ENCODE measurements around the gene PAPOLG. TPM values are rescaled to one million over a fixed set of nuclear protein-coding genes. Genes with fewer than 3 reads are reported as not detected.

Gene PAPOLG
- total and polyA plus RNA-seq, 9 of the 15 experiments (the other 6 are each of a cell fraction or from before 2014, with no cell fraction given), result 3.9 to 16.3 (median 10.0) TPM

DNA sequence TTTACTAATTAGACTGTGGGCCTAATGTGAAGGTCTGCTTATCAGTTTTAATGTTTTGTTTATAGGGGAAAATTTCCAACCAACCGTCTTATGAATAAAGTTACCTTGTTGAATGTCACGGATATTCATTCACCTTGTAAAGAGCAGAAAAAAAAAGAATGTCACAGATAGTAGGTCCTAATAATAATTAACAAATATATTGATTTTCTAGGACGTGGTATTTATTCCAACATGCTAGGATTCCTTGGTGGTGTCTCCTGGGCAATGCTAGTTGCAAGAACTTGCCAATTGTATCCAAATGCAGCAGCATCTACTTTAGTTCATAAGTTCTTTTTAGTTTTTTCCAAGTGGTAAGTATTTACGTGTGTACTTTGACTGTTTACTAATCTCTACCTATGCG lies 23.4 kb downstream of the PAPOLG start:
- FAIRE-seq (no peak), DNase-seq (ENCODE audit: extremely low read depth in 1 of 4, low spot score in 3 of 4) (no peak), ATAC-seq (no peak)
- Histone ChIP-seq H3K36me3 (ENCODE audit: control insufficient read depth, insufficient read depth, low read length) (peaks cover 76% of the 10 kb centered on the region), H4K20me1 (replicated peaks; ENCODE audit: control insufficient read depth, insufficient read depth, low read length) (no peaks in the 10 kb centered on the region), H3K79me2 (ENCODE audit: control insufficient read depth, insufficient read depth, low read length) (no peaks in the 10 kb centered on the region), H3K9me1 (ENCODE audit: control insufficient read depth, insufficient read depth, low read length) (no peaks in the 10 kb centered on the region), H2AFZ (ENCODE audit: low read depth, low read length) (no peak overlapping the region), H3K27me3 (ENCODE audit: control insufficient read depth in 2 of 2, insufficient read depth in 2 of 2, low read length in 2 of 2) (no peaks in the 10 kb centered on the region), H3K4me1 (replicated peaks in 1 of 2; ENCODE audit: control insufficient read depth in 2 of 2, insufficient read depth in 2 of 2, low read length in 2 of 2) (no peaks in the 10 kb centered on the region), H3K9ac (ENCODE audit: insufficient read depth in 1 of 2, low read depth in 2 of 2, low read length in 2 of 2) (no peak overlapping the region), H3K27ac (ENCODE audit: extremely low read depth, low read depth, low read length) (no peak overlapping the region), H3K4me3 (no peak overlapping the region), H3K4me2 (ENCODE audit: insufficient read depth, low read length) (no peak overlapping the region), H3K9me3 (replicated peaks; ENCODE audit: control insufficient read depth, insufficient read depth, low read depth, low read length) (no peaks in the 10 kb centered on the region)
- ChIA-PET CTCF (ENCODE audit: low intra/inter-chr PET ratio) (no interaction called here), POLR2A (interaction anchor here (1.0 to 1.3 kb wide), 3 partner anchors 12 to 84 kb away, joined by 3 to 8 read pairs (median 4); partner anchors contain the start of gene PAPOLG)
- WGBS (ENCODE audit: insufficient coverage, low coverage, missing lambda C conversion rate), result 95% methylated on average over 5 of the region's 5 CpGs
- no TSS peak for BruUV-seq (replicated peaks)
- intact Hi-C loops (cut with micrococcal nuclease) (no loop called here), in situ Hi-C loops (cut with MboI) (no loop called here)
- no peak for TF ChIP-seq ZNF431 (CRISPR knock-in tag; IDR thresholded peaks at IDR 0.05)
- TF ChIP-seq ESRRB (CRISPR knock-in tag; IDR thresholded peaks at IDR 0.05; ENCODE audit: borderline replicate concordance), result no peak

DNA sequence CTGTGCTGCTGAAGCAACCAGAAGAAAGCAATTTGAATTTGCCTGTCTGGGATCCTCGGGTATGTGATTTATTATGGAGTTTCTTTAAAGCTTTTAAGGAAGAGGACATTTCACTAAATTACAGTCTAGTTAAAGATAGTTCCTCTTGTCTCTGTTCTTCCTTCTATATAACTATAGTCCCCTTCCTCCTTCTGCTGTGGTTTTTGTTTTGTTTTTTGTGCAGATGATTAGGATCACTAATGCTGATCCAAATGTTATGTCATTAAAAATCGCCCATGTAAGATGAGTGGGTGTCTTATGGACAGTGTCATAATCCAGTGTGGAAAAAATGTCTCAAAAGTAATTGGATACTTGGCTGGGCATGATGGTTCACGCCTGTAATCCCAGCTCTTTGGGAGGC lies 24.7 kb downstream of the PAPOLG start:
- no peak overlapping the region for H3K9ac ChIP-seq (ENCODE audit: insufficient read depth in 1 of 2, low read depth in 2 of 2, low read length in 2 of 2)
- 55% methylated on average over 3 of the region's 3 CpGs for WGBS (ENCODE audit: insufficient coverage, low coverage, missing lambda C conversion rate)
- ChIA-PET CTCF (ENCODE audit: low intra/inter-chr PET ratio) (no interaction called here), POLR2A (interaction anchor here (1.2 to 1.3 kb wide), 2 partner anchors 14 to 24 kb away, joined by 4 to 8 read pairs; partner anchors contain the start of gene PAPOLG)
- intact Hi-C loops (cut with micrococcal nuclease) (no loop called here), in situ Hi-C loops (cut with MboI) (no loop called here)
- H3K27ac ChIP-seq (ENCODE audit: extremely low read depth, low read depth, low read length), result no peak overlapping the region
- DNase-seq (ENCODE audit: extremely low read depth in 1 of 4, low spot score in 3 of 4) (no peak), FAIRE-seq (no peak), ATAC-seq (no peak)
- no peak overlapping the region for H3K4me3 ChIP-seq
- H3K4me1 ChIP-seq (replicated peaks in 1 of 2; ENCODE audit: control insufficient read depth in 2 of 2, insufficient read depth in 2 of 2, low read length in 2 of 2), result no peaks in the 10 kb centered on the region
- H3K36me3 ChIP-seq (ENCODE audit: control insufficient read depth, insufficient read depth, low read length), result peaks cover 76% of the 10 kb centered on the region
- H3K9me1 ChIP-seq (ENCODE audit: control insufficient read depth, insufficient read depth, low read length), result no peaks in the 10 kb centered on the region
- no peaks in the 10 kb centered on the region for H3K9me3 ChIP-seq (replicated peaks; ENCODE audit: control insufficient read depth, insufficient read depth, low read depth, low read length)
- BruUV-seq (replicated peaks), result no TSS peak
- no peak overlapping the region for H2AFZ ChIP-seq (ENCODE audit: low read depth, low read length)
- no peaks in the 10 kb centered on the region for H3K27me3 ChIP-seq (ENCODE audit: control insufficient read depth in 2 of 2, insufficient read depth in 2 of 2, low read length in 2 of 2)
- H4K20me1 ChIP-seq (replicated peaks; ENCODE audit: control insufficient read depth, insufficient read depth, low read length), result no peaks in the 10 kb centered on the region
- H3K79me2 ChIP-seq (ENCODE audit: control insufficient read depth, insufficient read depth, low read length), result no peaks in the 10 kb centered on the region
- H3K4me2 ChIP-seq (ENCODE audit: insufficient read depth, low read length), result no peak overlapping the region
- TF ChIP-seq MCM3 (IDR thresholded peaks at IDR 0.05), result no peak
- TF ChIP-seq ZHX1 (conservative IDR thresholded peaks at IDR 0.05; ENCODE audit: low read length), result no peak
- no peak for TF ChIP-seq RBM14 (IDR thresholded peaks at IDR 0.05; ENCODE audit: borderline replicate concordance, insufficient read depth, low read depth, low read length)
- TF ChIP-seq IRF2 (CRISPR knock-in tag; IDR thresholded peaks at IDR 0.05), result no peak
- no peak for TF ChIP-seq NONO (IDR thresholded peaks at IDR 0.05; ENCODE audit: low read depth in 2 of 2, low read length in 1 of 2)
- no peak for TF ChIP-seq PTTG1 (tag; IDR thresholded peaks at IDR 0.05; ENCODE audit: low read depth)
- no peak for TF ChIP-seq ILK (tag; IDR thresholded peaks at IDR 0.05; ENCODE audit: borderline replicate concordance, low read depth)
- no peak for TF ChIP-seq ELF4 (CRISPR knock-in tag; IDR thresholded peaks at IDR 0.05)
- TF ChIP-seq XRCC4 (IDR thresholded peaks at IDR 0.05; ENCODE audit: extremely low read depth, insufficient read depth, insufficient read length), result no peak
- TF ChIP-seq ZNF324 (CRISPR knock-in tag; IDR thresholded peaks at IDR 0.05), result no peak
- no peak for TF ChIP-seq DACH1 (IDR thresholded peaks at IDR 0.05; ENCODE audit: partially characterized antibody)
- no peak for TF ChIP-seq NEUROD1 (IDR thresholded peaks at IDR 0.05; ENCODE audit: borderline replicate concordance, low read depth, low read length, partially characterized antibody)
